ENCODE data around the gene HSPB7.

GRCh38 chr1:16048573-16049189, 30.8 kb upstream of the HSPB7 start:
- TF ChIP-seq CTCF (IDR thresholded peaks at IDR 0.05) (no peak), FOXP1 (CRISPR knock-in tag; IDR thresholded peaks at IDR 0.05; ENCODE audit: borderline replicate concordance) (no peak)

Data from WTC11 (cell line).